SK-N-SH (cell line): ENCODE results near the gene MIER1. TPM values are rescaled to one million over a fixed set of nuclear protein-coding genes. Genes with fewer than 3 reads are reported as not detected.

Experiments
- CTCF ChIA-PET: fragments of 300-600, 350-600 bp; formaldehyde crosslinking; extraction: SDS; loops from one replicate; lab custom pipeline; 2021; lab: Yijun Ruan, JAX
- POLR2A ChIA-PET: fragments of 350-600 bp; sonication (Branson Sonifier 250); formaldehyde crosslinking; extraction: SDS; loops from one replicate; lab custom pipeline; 2020; ENCODE audit warnings: antibody characterized with exemption, inconsistent platforms; lab: Yijun Ruan, JAX
- DNase-seq: peaks from one replicate; pipeline ENCODE4 v3.0.0; 2012
- H2AFZ ChIP-seq: fragments of 200-600 bp; sonication (generic); 2 replicates; pipeline ENCODE4 v1.8.1; 2016; ENCODE audit warnings: antibody characterized with exemption, mild to moderate bottlenecking, low read depth
- H3F3A ChIP-seq: fragments of 200-600 bp; sonication (generic); replicated peaks from 2 replicates; pipeline ENCODE3; 2016; ENCODE audit warnings: antibody characterized with exemption, mild to moderate bottlenecking; ENCODE audit not compliant: insufficient read depth
- H3K27ac ChIP-seq, 2 experiments: fragments of 200-500 bp in 1 of 2; fragments of 200-600 bp in 1 of 2; sonication (Bioruptor generic) in 1 of 2; sonication (generic), shearing (Covaris generic) in 1 of 2; 2 replicates each; pipeline versions ENCODE4 v1.5.1 to v1.6.1; 2014 to 2016; ENCODE audit warnings: low read depth in 2 of 2, inconsistent platforms in 1 of 2, low read length in 1 of 2, mild to moderate bottlenecking in 1 of 2, mixed read lengths in 1 of 2
- H3K27me3 ChIP-seq: fragments of 200-600 bp; sonication (generic), shearing (Covaris generic); 2 replicates; pipeline ENCODE4 v1.6.1; 2016; ENCODE audit warnings: mixed run types; ENCODE audit not compliant: insufficient read depth
- H3K36me3 ChIP-seq, 2 experiments: fragments of 200-500 bp in 1 of 2; fragments of 200-600 bp in 1 of 2; sonication (Bioruptor generic) in 1 of 2; sonication (generic) in 1 of 2; replicated peaks in 1 of 2; 2 replicates each; pipeline versions ENCODE3 to v1.5.1; 2014 to 2016; ENCODE audit warnings: low read length in 1 of 2, mild to moderate bottlenecking in 1 of 2; ENCODE audit not compliant: insufficient read depth in 2 of 2, control insufficient read depth in 1 of 2
- H3K4me1 ChIP-seq, 2 experiments: fragments of 200-500 bp in 1 of 2; fragments of 200-600 bp in 1 of 2; sonication (Bioruptor generic) in 1 of 2; sonication (generic), shearing (Covaris generic) in 1 of 2; 2 replicates each; pipeline versions ENCODE4 v1.5.1 to v1.6.1; 2014 to 2016; ENCODE audit warnings: low read depth in 1 of 2, low read length in 1 of 2, mixed run types in 1 of 2; ENCODE audit not compliant: insufficient read depth in 2 of 2, control insufficient read depth in 1 of 2
- H3K4me2 ChIP-seq: fragments of 200-600 bp; sonication (generic), shearing (Covaris generic); 2 replicates; pipeline ENCODE4 v1.6.1; 2017; ENCODE audit warnings: mixed run types
- H3K4me3 ChIP-seq, 2 experiments: fragments of 200-500 bp in 1 of 2; fragments of 200-600 bp in 1 of 2; sonication (Bioruptor generic) in 1 of 2; sonication (generic), shearing (Covaris generic) in 1 of 2; 2 replicates each; pipeline versions ENCODE4 v1.5.1 to v1.8.1; 2014 to 2016; ENCODE audit warnings: low read depth in 2 of 2, inconsistent platforms in 1 of 2, low read length in 1 of 2, mild to moderate bottlenecking in 1 of 2, mixed read lengths in 1 of 2, moderate library complexity in 1 of 2
- H3K79me2 ChIP-seq: fragments of 200-600 bp; sonication (generic); 2 replicates; pipeline ENCODE4 v1.8.1; 2017; ENCODE audit warnings: mild to moderate bottlenecking; ENCODE audit not compliant: insufficient read depth
- H3K9ac ChIP-seq: fragments of 200-600 bp; sonication (generic); 2 replicates; pipeline ENCODE4 v1.6.1; 2017; ENCODE audit warnings: mixed run types
- H3K9me2 ChIP-seq: fragments of 200-600 bp; sonication (generic); 2 replicates; pipeline ENCODE4 v1.6.1; 2017; ENCODE audit warnings: mixed run types
- H3K9me3 ChIP-seq: fragments of 200-600 bp; sonication (generic); 2 replicates; pipeline ENCODE4 v1.6.1; 2017; ENCODE audit warnings: mixed run types, mild to moderate bottlenecking, moderate library complexity
- H4K20me1 ChIP-seq: fragments of 200-600 bp; sonication (generic); 2 replicates; pipeline ENCODE4 v1.6.1; 2017; ENCODE audit warnings: mild to moderate bottlenecking, mixed run types; ENCODE audit not compliant: insufficient read depth
- CHD2 ChIP-seq: fragments of 150-350 bp; IDR thresholded peaks from 2 replicates; pipeline ENCODE4 v1.6.1; 2018; ENCODE audit warnings: low read length; ENCODE audit not compliant: partially characterized antibody
- EP300 ChIP-seq, 2 experiments: IDR thresholded peaks; 2 replicates each; pipeline versions ENCODE4 v1.4.0 to v1.6.1; 2012; ENCODE audit warnings: borderline replicate concordance in 1 of 2, low read depth in 1 of 2, low read length in 1 of 2
- EZH2phosphoT487 ChIP-seq: fragments of 200-600 bp; sonication (generic); IDR thresholded peaks from 2 replicates; pipeline ENCODE4 v1.6.1; 2017; ENCODE audit warnings: low read depth, mixed run types, mild to moderate bottlenecking, antibody characterized with exemption, moderate library complexity, borderline replicate concordance
- FOSL2 ChIP-seq: IDR thresholded peaks from 2 replicates; pipeline ENCODE4 v1.4.0; 2012; ENCODE audit warnings: low read depth, mild to moderate bottlenecking, moderate library complexity, borderline replicate concordance
- FOXM1 ChIP-seq: IDR thresholded peaks from 2 replicates; pipeline ENCODE4 v1.4.0; 2012; ENCODE audit warnings: low read depth, mild to moderate bottlenecking
- JUND ChIP-seq: IDR thresholded peaks from 2 replicates; pipeline ENCODE4 v1.4.0; 2012
- MEF2A ChIP-seq: IDR thresholded peaks from 2 replicates; pipeline ENCODE4 v1.4.0; 2012; ENCODE audit warnings: low read depth, borderline replicate concordance
- MXI1 ChIP-seq: IDR thresholded peaks from 2 replicates; pipeline ENCODE4 v1.6.1; 2012; ENCODE audit warnings: mild to moderate bottlenecking, low read depth, low read length, improper control_type of control experiment
- POLR2AphosphoS5 ChIP-seq: IDR thresholded peaks from 2 replicates; pipeline ENCODE4 v1.6.1; 2012; ENCODE audit warnings: low read depth, low read length
- RFX5 ChIP-seq: IDR thresholded peaks from 2 replicates; pipeline ENCODE4 v1.6.1; 2012; ENCODE audit warnings: mild to moderate bottlenecking, improper control_type of control experiment, low read length
- RXRA ChIP-seq: IDR thresholded peaks from 2 replicates; pipeline ENCODE4 v1.4.0; 2012; ENCODE audit warnings: low read depth, mild to moderate bottlenecking, borderline replicate concordance
- SIN3A ChIP-seq: IDR thresholded peaks from 2 replicates; pipeline ENCODE4 v1.6.1; 2012; ENCODE audit warnings: low read depth, mild to moderate bottlenecking, low read length, moderate library complexity, borderline replicate concordance
- SMC3 ChIP-seq: IDR thresholded peaks from 2 replicates; pipeline ENCODE4 v1.6.1; 2012; ENCODE audit warnings: low read depth, low read length, improper control_type of control experiment
- TAF1 ChIP-seq: IDR thresholded peaks from 2 replicates; pipeline ENCODE4 v1.6.1; 2012; ENCODE audit warnings: low read depth, mild to moderate bottlenecking, low read length, moderate library complexity, borderline replicate concordance
- whole genome bisulfite sequencing: methylation state at CpG from one replicate; pipeline ENCODE4 v1.1.6; 2017; ENCODE audit warnings: low lambda C conversion rate; 5-methylcytosine and 5-hydroxymethylcytosine counted together
- polyA plus RNA-seq, 3 experiments: library from polyadenylated mRNA; depleted of rRNA; stranded (reverse); fragments of >200 nt; gene quantifications; 2 replicates each; pipeline ENCODE4 v1.2.3, GENCODE V29; 2012
- TF ChIP-seq, protein P1 (sequence below): IDR thresholded peaks from 2 replicates; pipeline ENCODE4 v1.4.0; 2012; ENCODE audit warnings: low read depth, borderline replicate concordance
- TF ChIP-seq, protein P2 (sequence below): IDR thresholded peaks from 2 replicates; pipeline ENCODE4 v1.4.0; 2012; ENCODE audit warnings: low read depth, borderline replicate concordance
- TF ChIP-seq, protein P3 (sequence below): IDR thresholded peaks from 2 replicates; pipeline ENCODE4; 2012
- TF ChIP-seq, protein P4 (sequence below): fragments of 150-350 bp; IDR thresholded peaks from 2 replicates; pipeline ENCODE4 v1.6.1; 2016; ENCODE audit warnings: mild to moderate bottlenecking, low read depth, low read length
- TF ChIP-seq, protein P5 (sequence below): fragments of 150-350 bp; IDR thresholded peaks from 2 replicates; pipeline ENCODE4 v1.6.1; 2017; ENCODE audit warnings: antibody characterized with exemption, low read length, low read depth, borderline replicate concordance
- TF ChIP-seq, protein P6 (sequence below): fragments of 200-600 bp; sonication (generic); IDR thresholded peaks from 2 replicates; pipeline ENCODE4 v1.6.1; 2017; ENCODE audit warnings: antibody characterized with exemption, mild to moderate bottlenecking, moderate library complexity

The MIER1 gene
- 4.4 and 5.5 TPM in 2 replicates for polyA plus RNA-seq (2012; rRNA removed)
- polyA plus RNA-seq (2012; cell fraction: cytosol; rRNA removed): 6.7 and 8.4 TPM in 2 replicates
- 2.4 and 5.8 TPM in 2 replicates for polyA plus RNA-seq (2012; cell fraction: nucleus; rRNA removed)

DNA sequence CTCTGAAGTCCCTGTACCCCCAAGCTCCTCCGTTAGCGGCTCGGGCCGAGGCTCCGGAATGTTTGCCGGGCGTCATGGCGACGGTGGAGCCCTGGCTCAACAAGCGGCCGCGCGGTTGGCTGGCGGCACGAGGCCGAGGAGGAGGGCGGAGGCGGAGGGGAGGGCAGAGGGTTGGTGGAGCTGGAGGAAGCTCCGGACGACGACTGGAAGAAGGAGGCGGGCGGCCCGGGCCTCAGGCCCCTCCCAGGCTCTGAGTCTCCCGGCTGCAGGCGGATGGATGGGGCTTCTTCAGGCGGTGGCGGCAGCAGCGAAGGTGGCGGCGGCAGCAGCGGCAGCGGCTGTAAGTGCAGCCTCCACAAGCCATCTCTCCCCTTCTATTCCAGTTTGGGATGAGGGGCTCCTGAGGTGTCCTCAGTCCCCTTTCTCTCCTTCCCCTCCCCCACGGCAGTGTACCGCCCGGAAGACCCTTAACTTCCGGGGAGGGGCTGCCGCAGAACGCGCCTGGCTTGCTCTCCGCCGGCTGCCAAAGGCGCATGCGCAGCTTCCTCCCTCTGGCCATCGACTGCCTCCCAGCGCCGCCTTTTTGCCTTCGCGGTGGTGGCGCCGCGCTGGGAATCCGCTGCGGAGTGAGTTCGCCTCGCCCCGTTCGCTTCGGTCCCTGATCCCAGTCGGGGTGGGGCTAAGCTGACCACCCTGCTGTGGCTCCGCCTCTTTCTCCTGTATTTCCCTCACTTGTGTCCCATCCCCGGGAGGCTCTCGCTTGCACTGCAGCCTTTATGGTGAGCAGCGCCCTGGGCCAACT is at the start of gene MIER1, which contains the start of gene DNAI4:
Gene MIER1, plus strand, starts transcription at position 235 of the 802 bp plus-strand sequence. Its CDS starts 39 bp downstream, at position 274.
Gene DNAI4, minus strand, starts transcription at position 101 of the 802 bp plus-strand sequence. Its CDS starts 25 bp downstream, at position 76.
- H3K9ac ChIP-seq: peak within 1 kb of the TSS; percentile 94
- H3K4me2 ChIP-seq: peak within 1 kb of the TSS; percentile 88
- no peaks in the 10 kb centered on the region for H3K27me3 ChIP-seq
- peaks cover 4% of the 10 kb centered on the region; the same call in 1 of the 2 replicates for H4K20me1 ChIP-seq
- peak within 1 kb of the TSS; percentile 86 for H2AFZ ChIP-seq
- no peaks in the 10 kb centered on the region for H3K9me3 ChIP-seq
- peak within 1 kb of the TSS; percentile 69 to 94 for H3K4me3 ChIP-seq
- ChIA-PET POLR2A (interaction anchor here (0.6 to 1.5 kb wide), 5 partner anchors 9 to 484 kb away, joined by 3 to 5 read pairs (median 3); partner anchors contain the start of gene SLC35D1), CTCF (interaction anchor here (0.9 to 1.8 kb wide), 6 partner anchors 12 to 575 kb away, joined by 3 to 9 read pairs (median 4); no protein-coding TSS in a partner anchor)
- 0% methylated on average over 13 of the region's 64 CpGs for WGBS
- peaks cover 17% of the 10 kb centered on the region for H3F3A ChIP-seq
- peaks cover 16 to 29% of the 10 kb centered on the region in 2 experiments for H3K36me3 ChIP-seq
- H3K4me1 ChIP-seq: peaks cover 7 to 19% of the 10 kb centered on the region in 2 experiments; a peak in 2 of 4 replicates
- no peaks in the 10 kb centered on the region for H3K9me2 ChIP-seq
- peak within 1 kb of the TSS; percentile 91 to 99 for H3K27ac ChIP-seq
- peaks cover 76% of the 10 kb centered on the region for H3K79me2 ChIP-seq
- DNase-seq: peak; percentile 98
- TF ChIP-seq SMC3 (no peak), RXRA (no peak), JUND (no peak), SIN3A (peak; percentile 70; the same call in 1 of the 2 replicates), FOSL2 (no peak), RFX5 (no peak), MXI1 (peak; percentile 66; the same call in 1 of the 2 replicates), TAF1 (peak; percentile 84; the same call in 1 of the 2 replicates), EZH2phosphoT487 (no peak), CHD2 (peak; percentile 52), FOXM1 (peak; percentile 54; the same call in 1 of the 2 replicates), EP300 (IDR thresholded peaks at IDR 0.05; ENCODE audit: borderline replicate concordance in 1 of 2, low read depth in 1 of 2, low read length in 1 of 2) (peak; percentile 3 to 24; a peak in 1 of 4 replicates), MEF2A (no peak), POLR2AphosphoS5 (peak; percentile 91)
- TF ChIP-seq, protein P1, sequence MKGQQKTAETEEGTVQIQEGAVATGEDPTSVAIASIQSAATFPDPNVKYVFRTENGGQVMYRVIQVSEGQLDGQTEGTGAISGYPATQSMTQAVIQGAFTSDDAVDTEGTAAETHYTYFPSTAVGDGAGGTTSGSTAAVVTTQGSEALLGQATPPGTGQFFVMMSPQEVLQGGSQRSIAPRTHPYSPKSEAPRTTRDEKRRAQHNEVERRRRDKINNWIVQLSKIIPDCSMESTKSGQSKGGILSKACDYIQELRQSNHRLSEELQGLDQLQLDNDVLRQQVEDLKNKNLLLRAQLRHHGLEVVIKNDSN: 0 out of 2 replicates have a peak, but pooled peaks have one; percentile 17
- TF ChIP-seq, protein P2, sequence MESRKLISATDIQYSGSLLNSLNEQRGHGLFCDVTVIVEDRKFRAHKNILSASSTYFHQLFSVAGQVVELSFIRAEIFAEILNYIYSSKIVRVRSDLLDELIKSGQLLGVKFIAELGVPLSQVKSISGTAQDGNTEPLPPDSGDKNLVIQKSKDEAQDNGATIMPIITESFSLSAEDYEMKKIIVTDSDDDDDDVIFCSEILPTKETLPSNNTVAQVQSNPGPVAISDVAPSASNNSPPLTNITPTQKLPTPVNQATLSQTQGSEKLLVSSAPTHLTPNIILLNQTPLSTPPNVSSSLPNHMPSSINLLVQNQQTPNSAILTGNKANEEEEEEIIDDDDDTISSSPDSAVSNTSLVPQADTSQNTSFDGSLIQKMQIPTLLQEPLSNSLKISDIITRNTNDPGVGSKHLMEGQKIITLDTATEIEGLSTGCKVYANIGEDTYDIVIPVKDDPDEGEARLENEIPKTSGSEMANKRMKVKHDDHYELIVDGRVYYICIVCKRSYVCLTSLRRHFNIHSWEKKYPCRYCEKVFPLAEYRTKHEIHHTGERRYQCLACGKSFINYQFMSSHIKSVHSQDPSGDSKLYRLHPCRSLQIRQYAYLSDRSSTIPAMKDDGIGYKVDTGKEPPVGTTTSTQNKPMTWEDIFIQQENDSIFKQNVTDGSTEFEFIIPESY: peak; percentile 36; the same call in 1 of the 2 replicates
- TF ChIP-seq, protein P3, sequence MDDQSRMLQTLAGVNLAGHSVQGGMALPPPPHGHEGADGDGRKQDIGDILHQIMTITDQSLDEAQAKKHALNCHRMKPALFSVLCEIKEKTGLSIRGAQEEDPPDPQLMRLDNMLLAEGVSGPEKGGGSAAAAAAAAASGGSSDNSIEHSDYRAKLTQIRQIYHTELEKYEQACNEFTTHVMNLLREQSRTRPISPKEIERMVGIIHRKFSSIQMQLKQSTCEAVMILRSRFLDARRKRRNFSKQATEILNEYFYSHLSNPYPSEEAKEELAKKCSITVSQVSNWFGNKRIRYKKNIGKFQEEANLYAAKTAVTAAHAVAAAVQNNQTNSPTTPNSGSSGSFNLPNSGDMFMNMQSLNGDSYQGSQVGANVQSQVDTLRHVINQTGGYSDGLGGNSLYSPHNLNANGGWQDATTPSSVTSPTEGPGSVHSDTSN: no peak
- TF ChIP-seq, protein P4, sequence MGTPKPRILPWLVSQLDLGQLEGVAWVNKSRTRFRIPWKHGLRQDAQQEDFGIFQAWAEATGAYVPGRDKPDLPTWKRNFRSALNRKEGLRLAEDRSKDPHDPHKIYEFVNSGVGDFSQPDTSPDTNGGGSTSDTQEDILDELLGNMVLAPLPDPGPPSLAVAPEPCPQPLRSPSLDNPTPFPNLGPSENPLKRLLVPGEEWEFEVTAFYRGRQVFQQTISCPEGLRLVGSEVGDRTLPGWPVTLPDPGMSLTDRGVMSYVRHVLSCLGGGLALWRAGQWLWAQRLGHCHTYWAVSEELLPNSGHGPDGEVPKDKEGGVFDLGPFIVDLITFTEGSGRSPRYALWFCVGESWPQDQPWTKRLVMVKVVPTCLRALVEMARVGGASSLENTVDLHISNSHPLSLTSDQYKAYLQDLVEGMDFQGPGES: peak; percentile 27; the same call in 1 of the 2 replicates
- TF ChIP-seq, protein P5, sequence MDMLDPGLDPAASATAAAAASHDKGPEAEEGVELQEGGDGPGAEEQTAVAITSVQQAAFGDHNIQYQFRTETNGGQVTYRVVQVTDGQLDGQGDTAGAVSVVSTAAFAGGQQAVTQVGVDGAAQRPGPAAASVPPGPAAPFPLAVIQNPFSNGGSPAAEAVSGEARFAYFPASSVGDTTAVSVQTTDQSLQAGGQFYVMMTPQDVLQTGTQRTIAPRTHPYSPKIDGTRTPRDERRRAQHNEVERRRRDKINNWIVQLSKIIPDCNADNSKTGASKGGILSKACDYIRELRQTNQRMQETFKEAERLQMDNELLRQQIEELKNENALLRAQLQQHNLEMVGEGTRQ: no peak
- TF ChIP-seq, protein P6, sequence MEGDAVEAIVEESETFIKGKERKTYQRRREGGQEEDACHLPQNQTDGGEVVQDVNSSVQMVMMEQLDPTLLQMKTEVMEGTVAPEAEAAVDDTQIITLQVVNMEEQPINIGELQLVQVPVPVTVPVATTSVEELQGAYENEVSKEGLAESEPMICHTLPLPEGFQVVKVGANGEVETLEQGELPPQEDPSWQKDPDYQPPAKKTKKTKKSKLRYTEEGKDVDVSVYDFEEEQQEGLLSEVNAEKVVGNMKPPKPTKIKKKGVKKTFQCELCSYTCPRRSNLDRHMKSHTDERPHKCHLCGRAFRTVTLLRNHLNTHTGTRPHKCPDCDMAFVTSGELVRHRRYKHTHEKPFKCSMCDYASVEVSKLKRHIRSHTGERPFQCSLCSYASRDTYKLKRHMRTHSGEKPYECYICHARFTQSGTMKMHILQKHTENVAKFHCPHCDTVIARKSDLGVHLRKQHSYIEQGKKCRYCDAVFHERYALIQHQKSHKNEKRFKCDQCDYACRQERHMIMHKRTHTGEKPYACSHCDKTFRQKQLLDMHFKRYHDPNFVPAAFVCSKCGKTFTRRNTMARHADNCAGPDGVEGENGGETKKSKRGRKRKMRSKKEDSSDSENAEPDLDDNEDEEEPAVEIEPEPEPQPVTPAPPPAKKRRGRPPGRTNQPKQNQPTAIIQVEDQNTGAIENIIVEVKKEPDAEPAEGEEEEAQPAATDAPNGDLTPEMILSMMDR: no peak; the same call in 1 of the 2 replicates
